Adipose tissue (tissue), 3 donors: Measurements from ENCODE around the gene AIMP2. TPM values are rescaled to one million over a fixed set of nuclear protein-coding genes. Genes with fewer than 3 reads are reported as not detected.

Experiments
- polyA plus RNA-seq, 3 donors: library from polyadenylated mRNA; stranded (reverse); fragments of 200-250 nt; gene quantifications; one replicate each; pipeline ENCODE4 v1.2.3, GENCODE V29; 2013
- donor health status: healthy with polysubstance abuse.
- donor health status: Bipolar disorder and iron deficiency.
- donor health status: healthy.

Gene AIMP2
- polyA plus RNA-seq, 3 donors: 18.9 to 31.2 (median 19.9) TPM

Other genes starting within 250 kb of the AIMP2 start
- 10 to 100 TPM; 10.4 to 13.9 (median 11.4) TPM for gene RNF216, start 227.6 kb upstream of the AIMP2 start, polyA plus RNA-seq
- not detected for gene OCM, start 128.5 kb upstream of the AIMP2 start, polyA plus RNA-seq
- gene CCZ1, start 110.5 kb upstream of the AIMP2 start, polyA plus RNA-seq: 10 to 100 TPM; 26.5 to 58.3 (median 37.0) TPM
- under 1 TPM in 1 of 3 donors, not detected in 2; 0.03 TPM for gene RSPH10B, start 38.6 kb upstream of the AIMP2 start, polyA plus RNA-seq
- 1 to 10 TPM; 3.2 to 5.4 (median 3.3) TPM for gene PMS2, start 223 bp upstream of the AIMP2 start, polyA plus RNA-seq
- gene ANKRD61, start 22.1 kb downstream of the AIMP2 start, polyA plus RNA-seq: under 1 TPM in 2 of 3 donors, not detected in 1; 0.07 to 0.16 TPM
- gene EIF2AK1, start 49.9 kb downstream of the AIMP2 start, polyA plus RNA-seq: 10 to 100 TPM; 21.1 to 33.1 (median 29.5) TPM
- 1 to 10 TPM; 1.9 to 4.3 (median 2.9) TPM for gene USP42, start 95.7 kb downstream of the AIMP2 start, polyA plus RNA-seq